Measurements from ENCODE around the gene QTRT2.

QTRT2 gene

DNA sequence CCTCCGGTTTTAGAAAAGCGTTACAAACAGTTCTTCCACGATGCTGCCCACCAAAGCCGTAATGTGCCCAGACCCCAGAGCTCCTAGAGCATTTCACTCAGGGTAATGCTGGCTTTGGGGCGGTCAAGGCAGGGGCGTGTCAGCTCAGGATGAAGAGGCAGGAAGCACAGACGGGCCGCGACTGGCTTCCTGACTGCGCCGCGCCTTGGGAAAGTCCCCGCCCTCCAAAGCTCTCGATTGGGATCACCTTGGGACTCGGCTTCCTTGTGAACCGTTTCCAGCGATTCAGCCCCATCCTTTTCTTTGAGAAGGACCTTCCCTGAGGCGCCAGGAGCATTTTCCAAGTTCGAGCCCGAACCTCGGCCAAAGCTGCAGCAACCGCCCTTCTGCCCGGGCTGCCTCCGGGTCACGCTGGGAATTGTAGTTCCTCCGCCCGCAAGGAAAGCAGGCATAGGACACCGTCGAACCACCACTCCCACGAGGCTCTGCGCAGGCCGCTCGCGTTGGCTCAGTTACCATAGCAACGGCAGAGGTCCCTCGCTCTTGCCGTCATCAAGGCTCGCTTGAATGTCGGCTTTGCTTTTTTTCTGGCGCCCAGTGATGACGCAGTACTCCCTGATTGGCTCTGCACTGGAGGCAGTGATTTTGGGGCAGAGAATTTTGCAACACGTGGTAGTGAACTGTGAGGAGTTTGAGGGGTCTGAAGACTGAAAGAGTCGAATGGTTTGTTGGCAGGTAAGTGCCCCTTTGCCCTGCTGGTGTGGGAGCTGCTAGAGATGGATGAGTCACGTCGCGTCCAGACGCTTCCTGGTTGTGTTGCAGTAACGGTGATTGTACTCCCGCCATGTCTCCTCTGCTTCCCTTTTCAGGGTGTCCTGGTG is at the start of gene QTRT2, which contains the start of gene CCDC191:
Gene QTRT2 (plus strand): TSS at position 608 of the 881 bp plus-strand sequence. CDS start 8,521 bp downstream, outside the sequence.
Gene CCDC191 (minus strand): TSS at position 397 of the 881 bp plus-strand sequence. CDS start 60 bp downstream, at position 337.
- peak; percentile 99 for DNase-seq

DNA sequence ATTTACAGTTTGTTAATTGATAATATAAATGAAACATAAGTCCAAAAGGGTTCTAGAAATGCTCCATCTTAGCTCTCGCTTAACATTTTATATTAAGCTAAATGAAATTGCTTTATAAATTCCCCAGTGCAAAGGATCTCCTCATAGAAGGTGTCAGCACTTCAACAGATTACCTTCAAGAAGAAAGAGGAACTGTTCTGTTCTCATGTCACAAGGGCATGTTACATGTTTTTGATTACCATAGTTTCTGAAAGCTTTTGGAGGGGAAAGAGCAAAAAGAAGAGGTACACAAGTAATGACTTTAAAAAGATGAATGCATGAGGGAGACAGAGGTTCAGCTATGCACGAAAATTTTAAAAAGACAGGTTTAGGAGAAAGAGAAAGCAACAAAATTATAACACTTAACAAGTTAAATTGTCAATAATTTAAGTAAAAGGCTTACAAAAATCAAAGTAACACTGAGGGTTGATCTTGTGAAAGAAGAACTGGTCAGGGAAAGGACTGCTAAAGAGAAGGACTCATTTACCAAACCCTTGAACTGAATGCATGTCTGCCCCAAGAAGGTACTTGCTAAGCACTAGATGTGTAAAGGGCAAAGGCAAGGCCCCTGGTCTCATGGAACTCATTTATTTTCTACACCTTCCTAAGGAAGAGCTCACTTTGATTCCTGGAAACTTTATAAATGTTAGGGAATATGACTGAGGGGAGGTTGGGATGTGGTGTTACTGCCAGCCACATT is 45.3 kb upstream of the QTRT2 start:
- no peak for DNase-seq

DNA sequence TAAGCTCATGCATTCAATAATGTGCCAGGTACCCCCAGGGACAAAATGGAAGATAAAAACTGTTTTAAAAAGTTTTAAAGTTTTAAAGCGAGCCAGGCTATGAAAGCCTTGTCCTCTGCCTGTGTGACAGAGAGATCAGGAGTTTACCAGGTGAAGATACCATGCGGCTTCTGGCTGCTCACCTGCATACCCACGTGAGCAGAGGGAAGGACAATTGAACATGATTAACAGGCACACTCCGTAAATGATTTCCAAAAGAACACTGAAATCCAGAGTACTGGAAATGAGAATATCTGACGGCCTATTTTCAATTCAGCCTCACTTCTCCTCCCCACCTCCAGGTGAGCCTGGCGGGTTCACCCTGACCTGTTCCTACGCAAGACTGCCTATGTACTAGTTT is 42.3 kb upstream of the QTRT2 start:
- no peak for DNase-seq

DNA sequence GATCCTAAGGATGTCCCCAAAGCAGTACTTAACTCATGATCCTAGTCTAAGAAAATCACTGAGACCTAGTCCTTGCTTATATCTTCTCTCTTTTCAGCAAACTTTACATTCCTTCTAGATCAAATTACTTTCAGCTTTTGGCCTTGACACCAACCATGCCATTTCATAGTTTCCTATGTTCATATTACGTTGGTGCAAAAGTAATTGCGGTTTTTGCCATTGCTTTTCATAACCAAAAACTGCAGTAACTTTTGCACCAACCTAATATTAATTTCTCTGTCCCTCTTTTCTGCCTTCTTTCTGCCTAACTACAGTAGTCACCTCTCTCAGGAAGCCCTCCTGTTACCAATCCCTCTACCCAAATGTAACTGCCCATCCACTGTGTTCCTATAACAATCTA is 37.1 kb upstream of the QTRT2 start:
- DNase-seq = no peak

DNA sequence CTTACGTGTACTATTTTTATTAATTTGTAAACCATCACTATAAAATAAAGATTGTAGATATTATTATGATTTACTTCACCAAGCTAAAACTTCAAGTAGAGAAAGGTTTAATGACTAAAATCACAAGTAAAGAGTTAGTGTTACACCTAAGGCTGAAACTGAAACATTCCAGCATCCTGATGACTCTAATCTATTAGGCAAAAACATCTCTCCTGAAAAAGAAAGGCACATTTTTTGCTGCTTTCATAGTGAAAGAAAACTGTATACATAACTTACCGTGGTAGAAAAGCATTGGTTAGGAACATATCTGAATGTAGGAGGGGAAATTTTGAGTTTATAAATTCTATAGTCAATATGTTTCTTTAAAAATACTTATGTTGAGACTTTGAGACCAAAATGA is 35.6 kb upstream of the QTRT2 start:
- no peak for DNase-seq

DNA sequence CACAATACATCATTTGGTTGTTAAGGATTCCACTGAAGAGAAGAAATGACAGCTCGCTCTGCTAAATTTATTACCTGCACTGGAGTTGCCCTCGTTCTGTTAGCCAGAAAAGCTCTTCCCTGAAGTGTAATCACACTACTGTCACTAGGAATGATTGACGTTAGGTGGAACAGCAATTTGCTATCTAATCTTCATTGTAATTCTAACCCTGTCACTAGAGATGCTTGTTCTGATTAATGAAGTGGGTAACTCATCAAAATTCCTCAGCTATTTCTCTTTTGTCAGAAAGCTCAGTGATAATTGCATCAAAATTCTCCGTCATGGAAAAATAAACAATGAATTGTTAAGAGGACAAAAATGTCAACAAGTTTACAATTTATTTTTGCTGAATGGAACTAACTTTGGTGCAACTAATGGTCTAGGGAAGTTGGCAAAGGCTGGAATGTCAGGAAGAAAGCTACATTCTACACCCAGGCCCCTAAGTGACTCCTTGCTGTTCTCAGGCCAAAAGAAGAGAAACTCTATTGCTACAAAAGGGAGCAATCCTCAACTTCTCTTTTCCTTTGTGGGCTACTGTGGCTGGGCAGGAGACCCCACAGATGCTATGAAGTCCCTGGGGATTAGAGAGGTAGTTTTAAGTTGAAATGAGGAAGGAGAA is 34.3 kb upstream of the QTRT2 start:
- no peak for DNase-seq

DNA sequence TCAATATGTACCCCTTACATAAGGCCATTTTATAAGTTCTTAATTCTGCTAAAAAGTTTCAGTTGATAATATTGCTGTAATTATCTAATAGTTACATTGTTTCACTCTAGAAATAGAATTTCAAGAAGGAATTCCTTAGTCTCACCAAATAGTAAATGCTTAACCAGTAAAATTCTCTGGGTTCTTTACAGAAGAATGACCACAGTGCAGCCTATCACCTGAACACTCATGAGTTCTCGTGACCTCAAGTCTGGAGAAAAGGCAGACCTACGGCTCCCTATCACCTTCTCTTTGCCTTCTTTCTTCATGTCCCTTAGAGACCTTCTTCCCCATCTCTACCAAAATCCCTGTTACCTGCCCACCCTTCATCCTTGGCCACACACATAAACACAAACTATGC is 31.1 kb upstream of the QTRT2 start:
- no peak for DNase-seq

DNA sequence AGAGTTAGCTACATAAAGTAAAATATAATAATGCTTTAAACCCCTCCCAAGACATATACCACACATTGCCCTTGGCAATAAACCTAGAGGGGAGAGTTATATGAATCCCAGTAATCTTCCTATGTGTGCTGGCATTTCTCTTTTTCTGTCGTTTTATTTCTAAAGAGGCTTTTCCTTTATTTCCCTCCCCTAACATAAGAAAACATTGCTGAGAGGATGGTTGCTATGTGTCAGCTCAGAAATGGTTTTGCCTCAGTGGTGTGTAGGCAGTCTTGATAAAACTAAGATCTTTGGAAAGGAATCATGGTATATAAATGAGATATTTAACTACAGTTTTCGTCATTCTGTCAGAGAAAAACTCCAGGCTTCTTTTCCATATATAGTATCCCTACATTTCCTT is 30.2 kb upstream of the QTRT2 start:
- no peak for DNase-seq

DNA sequence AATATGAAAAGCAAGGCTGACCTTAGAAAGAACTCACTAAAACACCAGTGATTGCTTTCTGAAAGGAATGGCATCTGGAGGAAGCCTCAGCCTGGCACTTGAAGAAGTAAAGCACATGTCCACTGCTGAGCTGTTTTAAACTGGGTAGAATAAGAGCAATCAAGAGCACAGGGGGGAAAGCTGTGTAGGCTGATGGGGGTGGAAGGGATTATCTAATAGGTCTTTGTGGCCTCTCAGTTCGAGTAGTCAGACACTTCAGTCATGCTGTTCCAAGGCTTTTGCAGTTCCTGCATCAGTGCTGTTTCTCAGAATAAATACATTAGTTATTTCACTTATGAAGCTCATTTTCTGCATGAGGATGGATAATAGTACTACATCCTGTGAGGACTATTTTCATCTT is 22.8 kb upstream of the QTRT2 start:
- no peak for DNase-seq

DNA sequence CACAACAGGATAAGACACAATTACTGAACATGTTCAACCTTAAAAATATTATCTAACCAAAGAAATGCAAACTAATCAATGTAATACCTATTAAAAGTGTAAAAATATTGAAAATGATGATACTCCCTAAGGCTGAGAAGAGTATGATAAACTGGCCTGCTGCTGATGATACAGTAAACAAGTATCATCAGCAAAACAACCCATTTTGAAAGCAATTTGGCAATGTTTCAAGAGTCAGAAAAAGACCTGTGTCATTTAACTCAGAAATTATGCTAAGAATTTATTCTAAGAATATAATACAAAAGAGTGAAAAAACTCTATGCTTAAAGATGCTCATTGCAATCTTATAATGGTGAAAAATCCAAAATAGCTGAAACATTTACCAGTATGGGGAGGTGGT is 22.3 kb upstream of the QTRT2 start:
- no peak for DNase-seq

DNA sequence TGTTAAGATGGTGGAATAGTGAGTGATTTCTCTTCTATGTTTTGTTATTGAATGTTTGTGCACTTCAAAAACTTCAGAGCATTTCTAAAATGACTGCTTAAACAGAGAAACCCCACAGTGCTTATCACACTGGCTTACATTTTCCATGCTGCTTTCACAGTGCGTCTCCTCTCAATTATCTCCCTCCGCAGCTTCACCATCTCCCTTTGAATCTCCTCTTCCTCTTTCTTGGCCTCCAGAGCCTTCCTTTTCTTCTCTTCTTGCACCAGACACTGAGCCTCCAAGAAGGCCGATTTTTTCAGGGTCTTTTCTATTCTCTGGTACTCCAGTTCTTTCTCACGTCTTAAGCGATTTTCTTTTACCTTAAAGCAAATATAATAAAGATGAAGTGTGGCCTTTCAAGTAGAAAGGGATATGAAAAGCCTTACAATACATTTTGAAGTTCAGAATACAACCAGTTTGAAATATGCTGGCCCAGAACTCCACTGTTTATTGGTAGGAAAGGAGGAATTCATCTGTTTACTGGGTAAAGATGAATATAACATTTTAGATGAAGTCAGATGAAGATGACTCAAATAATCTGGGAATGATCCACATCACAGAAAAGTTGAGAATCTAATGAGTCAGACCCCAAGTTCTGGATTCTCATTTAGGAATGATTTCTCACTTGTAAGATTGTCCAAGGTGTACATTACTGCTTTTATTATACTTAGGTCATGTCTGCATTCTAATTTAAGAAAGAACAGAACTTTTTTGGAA is 21.6 kb upstream of the QTRT2 start:
- DNase-seq = no peak

DNA sequence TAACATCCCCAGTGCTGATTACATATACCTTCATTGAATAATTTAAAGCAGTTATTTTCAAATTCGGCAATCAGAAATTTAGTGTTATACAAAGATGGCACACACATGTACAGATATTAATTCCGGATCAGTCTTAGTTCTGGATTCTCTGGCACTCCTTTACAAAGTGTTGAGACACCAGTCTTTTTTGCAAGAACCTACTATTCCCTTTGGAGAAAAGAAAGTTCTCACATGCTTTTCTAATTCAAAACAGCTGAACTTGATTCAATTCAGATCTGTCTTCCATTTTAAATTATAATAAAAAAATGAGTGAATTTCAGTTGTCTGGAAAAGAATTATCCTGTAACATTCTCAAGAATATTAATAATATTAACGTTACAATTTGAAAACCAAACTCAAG is 20.6 kb upstream of the QTRT2 start:
- DNase-seq = no peak

DNA sequence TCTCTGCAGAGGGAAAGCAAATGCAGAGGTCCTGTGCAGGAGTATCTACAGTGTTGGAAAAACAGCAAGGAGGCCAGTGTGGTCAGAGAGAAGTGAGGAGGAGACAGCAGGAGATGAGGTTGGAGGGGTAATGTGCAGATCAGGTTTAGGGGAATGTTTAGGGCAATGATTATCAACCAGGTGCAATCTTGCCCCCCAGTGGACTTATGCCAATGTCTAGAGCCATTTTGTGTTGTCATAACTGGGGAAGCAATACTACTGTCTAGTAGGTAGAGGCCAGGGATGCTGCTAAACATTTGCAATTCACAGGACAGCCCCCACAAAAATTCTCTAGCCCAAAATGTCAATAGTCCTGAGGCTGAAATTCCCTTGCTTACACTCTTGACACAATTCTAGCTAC is 13.3 kb upstream of the QTRT2 start:
- no peak for DNase-seq

DNA sequence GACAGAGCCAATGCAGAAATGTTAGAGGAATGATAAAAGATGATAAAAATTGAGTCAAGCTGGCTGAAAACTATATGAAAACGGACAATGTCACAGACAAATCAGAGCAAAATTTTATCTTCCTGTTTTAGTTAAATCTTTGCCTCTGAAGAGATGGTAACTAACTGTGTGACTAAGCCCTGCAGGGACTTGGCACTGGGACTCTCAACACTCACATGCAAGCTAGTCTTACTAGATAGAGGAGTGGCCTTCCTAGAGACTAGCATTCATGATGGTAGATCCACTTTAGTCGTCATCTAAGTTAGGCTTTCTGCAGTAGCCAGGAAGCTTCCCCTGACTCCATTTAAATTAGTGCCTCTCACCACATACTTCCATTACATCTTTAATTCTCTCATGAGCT is 4.3 kb upstream of the QTRT2 start:
- no peak for DNase-seq

DNA sequence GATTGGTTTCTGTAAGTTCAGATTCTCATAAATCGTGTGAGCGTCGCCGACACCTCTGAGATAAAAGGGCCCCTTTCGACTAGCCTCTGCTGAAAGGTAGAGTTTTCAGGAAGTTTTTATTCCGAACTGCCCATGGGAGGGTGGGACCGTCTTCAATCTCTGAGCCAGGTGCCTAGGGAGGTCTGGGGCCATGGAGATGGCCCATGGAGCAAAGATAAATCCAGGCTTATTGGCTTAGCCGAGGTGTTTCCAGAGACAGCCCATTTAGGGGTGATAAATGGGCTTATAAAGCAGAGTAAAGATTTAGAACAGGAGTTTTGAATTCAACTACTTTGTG is 442 bp downstream of the QTRT2 start:
- no peak for DNase-seq

DNA sequence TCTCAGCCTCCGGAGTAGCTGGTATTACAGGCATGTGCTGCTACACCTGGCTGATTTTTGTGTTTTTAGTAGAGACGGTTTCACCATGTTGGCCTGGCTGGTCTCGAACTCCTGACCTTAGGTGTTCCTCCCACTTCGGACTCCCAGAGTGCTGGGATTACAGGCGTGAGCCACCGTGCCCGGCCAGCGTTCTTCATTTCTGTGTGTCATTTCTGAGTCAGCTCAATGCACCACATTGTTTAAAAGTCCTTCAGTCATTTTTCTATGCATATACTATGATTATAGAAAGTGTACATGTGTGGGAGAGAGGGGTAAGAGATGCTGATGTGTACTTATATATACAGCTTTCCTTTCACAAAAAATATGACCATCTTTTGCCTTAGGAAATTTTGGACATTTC is 2.1 kb downstream of the QTRT2 start:
- no peak for DNase-seq

DNA sequence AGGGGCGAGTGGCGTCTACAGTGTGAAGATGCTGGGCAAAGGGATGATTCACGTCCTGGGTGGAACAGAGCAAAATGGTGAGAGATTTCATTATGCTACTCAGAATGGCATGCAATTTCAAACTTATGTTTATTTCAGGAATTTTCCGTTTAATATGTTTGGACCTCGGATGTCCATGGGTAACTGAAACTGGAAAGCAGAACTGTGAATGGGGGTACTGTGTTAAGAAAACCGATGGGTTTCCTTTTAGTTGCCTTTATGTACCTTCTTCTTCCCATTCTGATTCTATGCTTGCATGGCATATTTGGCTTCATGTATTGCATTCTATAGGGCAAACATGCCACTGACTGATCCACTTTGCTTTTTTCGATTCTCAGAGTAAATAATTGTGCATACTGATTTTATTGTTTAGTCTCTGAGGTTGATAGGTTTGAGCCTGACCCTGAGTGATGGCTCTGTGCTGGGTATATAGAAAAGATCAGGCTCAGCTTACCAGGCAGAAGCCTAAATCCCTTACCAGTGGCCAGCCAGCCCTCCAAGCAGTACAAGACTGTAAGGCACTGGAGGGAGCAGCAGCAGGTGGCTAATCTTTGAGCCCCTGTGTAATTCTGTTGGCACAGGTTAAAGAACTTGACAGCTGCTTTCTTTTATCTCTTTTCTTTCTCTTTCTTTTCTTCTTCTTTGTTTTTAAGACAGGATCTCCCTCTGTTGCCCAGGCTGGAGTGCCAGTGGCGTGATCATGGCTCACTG is 4.5 kb downstream of the QTRT2 start:
- DNase-seq = no peak

DNA sequence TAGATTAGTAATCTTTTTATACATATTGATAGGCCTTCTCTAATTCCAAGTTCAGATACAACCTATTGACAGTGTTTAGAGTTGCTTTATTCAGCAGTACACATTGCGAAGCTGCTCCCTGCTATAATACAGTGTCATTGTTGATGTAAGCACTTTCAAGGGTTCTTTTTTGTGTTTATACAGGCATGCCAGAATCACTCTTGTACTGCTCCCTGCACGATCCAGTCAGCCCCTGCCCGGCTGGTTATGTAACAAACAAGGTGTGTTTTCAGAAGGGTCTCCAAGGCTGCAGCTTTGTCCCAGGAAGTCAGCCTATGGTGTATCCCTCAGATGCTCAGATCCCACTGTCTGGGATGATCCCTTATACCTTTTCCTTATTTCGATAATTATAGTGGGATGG is 11.3 kb downstream of the QTRT2 start:
- no peak for DNase-seq

DNA sequence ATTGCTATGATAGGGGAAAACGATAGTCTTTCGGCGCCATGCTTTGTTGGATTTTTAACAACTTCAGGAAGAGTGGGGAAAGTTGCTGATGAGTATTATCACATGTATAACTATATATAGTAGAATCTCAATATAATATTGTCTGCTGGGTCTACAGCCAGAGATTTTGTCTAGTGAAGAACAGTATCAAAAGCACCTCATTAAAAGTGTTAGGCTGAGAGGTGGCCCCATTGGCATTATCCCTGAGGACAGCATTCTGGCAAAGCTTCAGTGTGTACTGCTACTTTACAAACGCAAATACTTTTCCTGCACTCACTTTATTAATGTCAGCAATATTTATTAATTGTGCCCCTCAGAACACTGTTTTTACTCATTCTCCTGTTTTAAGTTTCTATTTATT is 11.8 kb downstream of the QTRT2 start:
- no peak for DNase-seq

DNA sequence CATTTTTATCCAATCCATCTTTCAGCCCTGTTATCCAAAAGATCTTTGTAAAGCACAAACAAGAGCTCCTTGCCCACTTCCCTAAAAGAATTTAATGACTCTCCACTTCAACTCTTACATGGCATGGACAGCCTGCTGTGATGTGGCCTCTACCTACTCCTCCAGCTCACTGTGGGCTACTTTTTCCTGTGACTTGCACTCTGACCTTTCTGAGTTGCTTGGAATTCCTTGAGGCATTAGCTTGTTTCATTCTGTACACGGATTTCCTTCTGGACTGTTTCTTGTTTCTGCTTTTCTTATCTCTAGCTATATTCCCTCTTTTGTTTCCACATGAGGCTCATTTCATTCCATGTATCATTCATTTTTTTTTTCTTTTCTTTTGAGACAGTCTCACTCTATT is 15.2 kb downstream of the QTRT2 start:
- DNase-seq = no peak

DNA sequence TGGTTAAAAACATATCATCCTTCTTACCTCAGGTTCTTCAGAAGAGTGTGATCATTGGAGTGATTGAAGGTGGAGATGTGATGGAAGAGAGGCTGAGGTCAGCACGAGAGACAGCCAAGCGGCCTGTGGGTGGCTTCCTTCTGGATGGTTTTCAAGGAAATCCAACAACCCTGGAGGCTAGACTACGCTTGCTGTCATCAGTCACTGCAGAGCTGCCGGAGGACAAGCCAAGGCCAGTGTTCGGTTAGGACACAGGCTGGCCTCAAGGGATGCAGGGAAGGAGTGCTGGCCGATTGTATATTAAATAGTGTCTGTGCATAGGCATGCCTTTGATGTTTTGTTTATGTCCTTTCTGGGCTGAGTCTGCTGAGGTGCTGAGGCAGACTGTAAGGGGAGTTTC is 20.2 kb downstream of the QTRT2 start:
- no peak for DNase-seq

DNA sequence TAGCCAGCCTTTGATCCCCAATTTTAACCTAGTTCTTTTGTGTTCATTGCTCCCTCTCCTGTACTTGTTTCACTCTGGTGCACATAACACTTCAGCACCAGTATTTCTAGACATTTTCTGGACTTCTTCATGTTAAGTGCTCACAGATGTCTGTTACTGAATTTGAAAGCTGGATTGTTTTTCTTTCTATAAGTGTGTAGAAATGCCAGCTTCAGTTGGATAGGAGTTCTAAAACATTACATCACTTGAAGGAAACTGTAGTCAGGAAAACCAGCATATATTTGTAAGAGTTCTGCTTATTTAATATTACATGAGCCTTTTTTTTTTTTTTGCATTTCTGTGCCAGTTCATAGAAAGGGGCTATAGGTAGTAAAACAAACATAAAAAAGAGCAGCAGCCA is 21.6 kb downstream of the QTRT2 start:
- no peak for DNase-seq
